ENCODE measurements around the gene ADAMTSL1.

Gene ADAMTSL1

GRCh38 chr9:18473652-18474279 is at the start of gene ADAMTSL1:
Gene ADAMTSL1 (plus strand): TSS chr9:18474153. CDS start chr9:18474233, 80 bp downstream.
- DNase-seq, result no peak

GRCh38 chr9:18427691-18428090 is 46.3 kb upstream of the ADAMTSL1 start:
- no peak for DNase-seq

- DNase-seq, result no peak
These were observed 45.3 kb upstream of the ADAMTSL1 start for GRCh38 chr9:18428661-18429060.

- DNase-seq, result no peak
These were observed 44.9 kb upstream of the ADAMTSL1 start for GRCh38 chr9:18429070-18429469.

GRCh38 chr9:18433620-18434019 is 40.3 kb upstream of the ADAMTSL1 start:
- no peak for DNase-seq

- no peak for DNase-seq
These were observed 36.4 kb upstream of the ADAMTSL1 start for GRCh38 chr9:18437315-18438201.

- no peak for DNase-seq
These were observed 35.5 kb upstream of the ADAMTSL1 start for GRCh38 chr9:18438300-18438925.

- DNase-seq, result no peak
These were observed 35.0 kb upstream of the ADAMTSL1 start for GRCh38 chr9:18438951-18439350.

- no peak for DNase-seq
These were observed 32.7 kb upstream of the ADAMTSL1 start for GRCh38 chr9:18441261-18441660.

- DNase-seq, result peak; percentile 35
These were observed 31.1 kb upstream of the ADAMTSL1 start for GRCh38 chr9:18442629-18443491.

- no peak for DNase-seq
These were observed 26.8 kb upstream of the ADAMTSL1 start for GRCh38 chr9:18447131-18447530.

GRCh38 chr9:18447541-18447940 is 26.4 kb upstream of the ADAMTSL1 start:
- no peak for DNase-seq

GRCh38 chr9:18448101-18448500 is 25.9 kb upstream of the ADAMTSL1 start:
- DNase-seq, result no peak

GRCh38 chr9:18451406-18451805 is 22.5 kb upstream of the ADAMTSL1 start:
- DNase-seq, result no peak

GRCh38 chr9:18452276-18452675 is 21.7 kb upstream of the ADAMTSL1 start:
- no peak for DNase-seq

- DNase-seq, result no peak
These were observed 17.2 kb upstream of the ADAMTSL1 start for GRCh38 chr9:18456624-18457237.

GRCh38 chr9:18457510-18457909 is 16.4 kb upstream of the ADAMTSL1 start:
- no peak for DNase-seq

- DNase-seq, result no peak
These were observed 13.9 kb upstream of the ADAMTSL1 start for GRCh38 chr9:18459962-18460584.

- no peak for DNase-seq
These were observed 12.5 kb upstream of the ADAMTSL1 start for GRCh38 chr9:18461496-18461895.

- no peak for DNase-seq
These were observed 10.0 kb upstream of the ADAMTSL1 start for GRCh38 chr9:18463991-18464390.

- DNase-seq, result no peak
These were observed 7.9 kb upstream of the ADAMTSL1 start for GRCh38 chr9:18466101-18466500.

- DNase-seq, result no peak
These were observed 6.3 kb upstream of the ADAMTSL1 start for GRCh38 chr9:18467696-18468095.
